Left ventricle myocardium inferior (tissue), 1 donor: ENCODE results near the gene DNM3. TPM values are rescaled to one million over a fixed set of nuclear protein-coding genes. Genes with fewer than 3 reads are reported as not detected.

ENCODE experiments used
- DNase-seq: peaks from one replicate; pipeline ENCODE4 v3.0.0-alpha.2; 2020
- H3K27ac ChIP-seq: fragments of 200-600 bp; replicated peaks from 2 replicates; pipeline ENCODE4 v1.8.0; 2021
- H3K27me3 ChIP-seq: fragments of 200-600 bp; 2 replicates; pipeline ENCODE4 v1.8.0; 2021; ENCODE audit warnings: low read depth
- H3K36me3 ChIP-seq: fragments of 200-600 bp; 2 replicates; pipeline ENCODE4 v1.8.0; 2021
- H3K4me1 ChIP-seq: fragments of 200-600 bp; 2 replicates; pipeline ENCODE4 v1.8.0; 2021
- H3K4me3 ChIP-seq: fragments of 200-600 bp; 2 replicates; pipeline ENCODE4 v1.8.0; 2021; ENCODE audit warnings: mild to moderate bottlenecking, moderate library complexity
- H3K9me3 ChIP-seq: fragments of 200-600 bp; replicated peaks from 2 replicates; pipeline ENCODE4 v1.8.0; 2021
- intact Hi-C: fragments of 100-400 bp; cut with micrococcal nuclease; formaldehyde crosslinking; loops from one replicate; pipeline ENCODE4 v1.11.0; 2022
- total RNA-seq: library from RNA; stranded (reverse); fragmentation: NEBNext Ultra II Directional; extraction: Animal tissue kit (Norgen Biotek cat#: 25700); gene quantifications from one replicate; pipeline ENCODE4 v1.2.1, GENCODE V29; 2021
- TF ChIP-seq, protein P1 (sequence below): fragments of 200-600 bp; IDR thresholded peaks from 2 replicates; pipeline ENCODE4 v1.8.0; 2021; ENCODE audit warnings: antibody characterized with exemption, mild to moderate bottlenecking, borderline replicate concordance
- donor health status: DM: no; HTN: yes; CAD: no; lungs with severe emphysema.

The DNM3 gene
- total RNA-seq, 1 donor from 2014 or later: 1.2 TPM

DNA sequence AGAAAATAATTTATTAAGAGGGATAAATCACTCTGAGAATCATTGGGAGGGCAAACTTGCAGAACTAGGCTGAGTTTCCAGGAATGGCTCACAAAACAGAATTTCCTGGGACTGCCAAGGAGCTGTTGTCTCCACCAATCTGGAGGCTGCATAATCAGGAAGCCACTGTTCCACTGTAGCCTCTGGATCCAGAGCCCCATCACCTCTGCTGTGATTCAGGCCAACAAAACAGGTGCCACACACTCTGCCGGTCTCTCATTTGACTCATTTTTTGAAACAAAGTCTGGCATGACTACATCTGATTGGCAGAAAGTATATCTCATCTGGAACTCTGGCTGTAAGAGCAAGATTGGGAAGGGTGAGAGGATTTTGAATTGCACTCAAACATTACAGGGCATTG, 400.2 kb downstream of the DNM3 start:
- DNase-seq: no peak
- H3K4me1 ChIP-seq: peaks cover 10% of the 10 kb centered on the region
- peaks cover 4% of the 10 kb centered on the region for H3K36me3 ChIP-seq
- TF ChIP-seq, protein P1, sequence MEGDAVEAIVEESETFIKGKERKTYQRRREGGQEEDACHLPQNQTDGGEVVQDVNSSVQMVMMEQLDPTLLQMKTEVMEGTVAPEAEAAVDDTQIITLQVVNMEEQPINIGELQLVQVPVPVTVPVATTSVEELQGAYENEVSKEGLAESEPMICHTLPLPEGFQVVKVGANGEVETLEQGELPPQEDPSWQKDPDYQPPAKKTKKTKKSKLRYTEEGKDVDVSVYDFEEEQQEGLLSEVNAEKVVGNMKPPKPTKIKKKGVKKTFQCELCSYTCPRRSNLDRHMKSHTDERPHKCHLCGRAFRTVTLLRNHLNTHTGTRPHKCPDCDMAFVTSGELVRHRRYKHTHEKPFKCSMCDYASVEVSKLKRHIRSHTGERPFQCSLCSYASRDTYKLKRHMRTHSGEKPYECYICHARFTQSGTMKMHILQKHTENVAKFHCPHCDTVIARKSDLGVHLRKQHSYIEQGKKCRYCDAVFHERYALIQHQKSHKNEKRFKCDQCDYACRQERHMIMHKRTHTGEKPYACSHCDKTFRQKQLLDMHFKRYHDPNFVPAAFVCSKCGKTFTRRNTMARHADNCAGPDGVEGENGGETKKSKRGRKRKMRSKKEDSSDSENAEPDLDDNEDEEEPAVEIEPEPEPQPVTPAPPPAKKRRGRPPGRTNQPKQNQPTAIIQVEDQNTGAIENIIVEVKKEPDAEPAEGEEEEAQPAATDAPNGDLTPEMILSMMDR: no peak
- intact Hi-C loops: no loop called here
- no peaks in the 10 kb centered on the region for H3K9me3 ChIP-seq
- no peak overlapping the region for H3K27ac ChIP-seq
- no peaks in the 10 kb centered on the region for H3K27me3 ChIP-seq
- no peak overlapping the region for H3K4me3 ChIP-seq

DNA sequence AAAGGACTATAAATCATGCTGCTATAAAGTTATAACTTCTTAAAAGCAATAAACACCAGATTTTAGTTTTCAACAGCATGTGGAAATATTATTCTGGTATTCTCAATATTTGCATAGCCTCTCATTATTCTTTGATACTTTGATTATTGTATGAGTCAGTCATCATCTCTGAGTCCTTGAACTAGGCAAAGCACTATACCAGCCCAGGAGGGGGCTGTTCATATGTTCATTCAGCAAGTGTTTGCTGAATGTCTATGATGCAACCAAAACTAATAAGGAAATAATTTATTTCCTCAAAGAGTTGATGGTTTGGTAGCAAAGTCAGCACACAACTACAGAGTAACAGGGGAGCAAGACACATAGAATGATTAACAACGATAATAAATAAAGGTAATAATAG, 403.6 kb downstream of the DNM3 start:
- H3K36me3 ChIP-seq: peaks cover 4% of the 10 kb centered on the region
- H3K9me3 ChIP-seq: no peaks in the 10 kb centered on the region
- intact Hi-C loops: no loop called here
- no peak overlapping the region for H3K27ac ChIP-seq
- H3K4me3 ChIP-seq: no peak overlapping the region
- H3K4me1 ChIP-seq: peaks cover 4% of the 10 kb centered on the region
- H3K27me3 ChIP-seq: no peaks in the 10 kb centered on the region
- TF ChIP-seq, protein P1: no peak
- DNase-seq: no peak

DNA sequence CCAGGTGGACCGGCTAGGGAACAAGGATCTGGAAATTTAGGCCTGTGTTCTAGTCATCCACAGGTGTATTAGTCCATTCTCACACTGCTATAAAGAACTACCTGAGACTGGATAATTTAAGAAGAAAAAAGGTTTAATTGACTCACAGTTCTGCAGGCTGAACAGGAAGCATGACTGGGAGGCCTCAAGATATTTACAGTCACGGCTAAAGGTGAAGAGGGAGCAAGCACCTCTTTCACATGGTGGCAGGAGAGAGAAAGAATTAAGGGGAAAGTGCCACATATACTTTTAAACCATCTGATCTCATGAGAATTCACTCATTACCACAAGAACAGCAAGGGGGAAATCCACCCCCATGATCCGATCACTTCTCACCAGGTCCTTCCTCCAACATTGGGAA, 404.5 kb downstream of the DNM3 start:
- H3K27me3 ChIP-seq: no peaks in the 10 kb centered on the region
- H3K27ac ChIP-seq: no peak overlapping the region
- no peak overlapping the region for H3K4me3 ChIP-seq
- DNase-seq: no peak
- TF ChIP-seq, protein P1: no peak
- H3K36me3 ChIP-seq: peaks cover 4% of the 10 kb centered on the region
- no peaks in the 10 kb centered on the region for H3K9me3 ChIP-seq
- intact Hi-C loops: no loop called here
- no peaks in the 10 kb centered on the region for H3K4me1 ChIP-seq

DNA sequence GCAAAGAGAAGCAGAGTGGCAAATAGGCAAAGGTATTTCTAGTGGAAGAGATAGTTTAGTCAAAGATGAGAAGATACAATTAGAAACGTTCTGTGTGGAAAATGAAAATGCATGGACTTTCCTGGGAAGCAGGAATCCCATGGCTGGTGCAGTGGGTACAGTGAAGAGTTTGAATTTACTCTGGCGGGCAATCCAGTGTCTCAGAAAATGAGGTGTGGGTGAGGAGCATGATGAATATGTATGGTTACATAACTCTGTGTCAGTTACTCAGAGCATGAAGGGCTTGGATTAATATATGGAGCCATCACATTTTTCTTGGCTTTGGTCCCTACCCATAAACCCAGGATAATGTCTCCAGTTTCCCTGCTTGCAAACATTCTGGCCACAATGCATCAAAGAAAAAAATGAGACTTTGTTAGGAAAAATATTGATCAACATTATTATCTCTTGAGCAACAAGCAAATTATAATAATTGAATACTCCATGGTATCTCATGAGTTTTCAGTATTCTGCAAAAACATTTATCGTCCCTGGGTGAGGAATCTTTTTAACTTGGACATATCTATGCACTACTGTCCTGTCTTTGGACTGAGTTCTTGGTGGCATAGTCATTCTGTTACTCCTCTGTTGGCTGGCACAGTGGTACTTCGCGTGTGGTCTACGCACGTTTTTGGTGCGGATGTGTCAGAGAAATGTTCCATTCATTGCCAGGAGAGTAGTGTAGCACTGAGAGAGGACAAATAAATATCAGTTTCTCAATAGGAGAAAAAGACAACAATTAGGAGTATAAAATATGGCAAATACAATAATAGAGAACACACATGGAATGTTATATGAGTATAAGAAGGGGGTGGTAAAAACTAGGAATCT, 405.5 kb downstream of the DNM3 start:
- TF ChIP-seq, protein P1: no peak

DNA sequence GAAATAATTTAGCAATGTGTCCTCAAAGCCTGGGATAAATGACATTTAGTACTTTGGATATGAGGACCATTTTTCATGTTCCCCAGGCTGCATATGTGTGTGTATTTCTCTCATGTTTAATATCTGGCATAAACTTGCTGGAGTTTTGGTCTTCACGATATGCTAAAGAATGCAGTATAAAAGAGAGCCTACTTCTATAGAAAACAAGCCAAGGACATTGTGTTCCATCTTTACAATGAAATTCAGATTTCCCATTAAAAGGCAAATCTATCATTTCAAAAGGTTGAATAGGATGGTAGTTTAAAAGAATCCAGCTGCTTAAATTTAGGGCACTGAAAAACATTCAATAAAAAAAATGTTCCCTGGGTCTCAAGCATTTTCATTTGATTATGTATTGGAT, 410.2 kb downstream of the DNM3 start:
- no peak for DNase-seq
- TF ChIP-seq, protein P1: no peak
- intact Hi-C loops: no loop called here
- no peaks in the 10 kb centered on the region for H3K36me3 ChIP-seq
- no peaks in the 10 kb centered on the region for H3K9me3 ChIP-seq
- no peaks in the 10 kb centered on the region for H3K27me3 ChIP-seq
- no peaks in the 10 kb centered on the region for H3K4me1 ChIP-seq
- H3K27ac ChIP-seq: no peak overlapping the region
- H3K4me3 ChIP-seq: no peak overlapping the region

More for the DNA sequence above, 405.5 kb downstream of the DNM3 start:
- Histone ChIP-seq H3K27ac (no peak overlapping the region), H3K4me1 (no peaks in the 10 kb centered on the region), H3K9me3 (no peaks in the 10 kb centered on the region), H3K36me3 (peaks cover 4% of the 10 kb centered on the region), H3K27me3 (no peaks in the 10 kb centered on the region), H3K4me3 (no peak overlapping the region)
- intact Hi-C loops: no loop called here
- no peak for DNase-seq
